WTC11 (cell line): Measurements from ENCODE around the gene CPT2.
"Not testable (repeated sequence)": the region's sequence is repeated elsewhere in the genome, so short reads cannot be mapped to it uniquely, and the experiment has no call there.

ENCODE experiments used
- ELF4 ChIP-seq: sonication (generic); formaldehyde crosslinking; IDR thresholded peaks from 2 replicates; pipeline ENCODE4 v1.8.1; 2022; ENCODE audit warnings: low read depth, mild to moderate bottlenecking, moderate library complexity, missing genetic modification reagents
- KAT7 ChIP-seq: sonication (generic); formaldehyde crosslinking; IDR thresholded peaks from 2 replicates; pipeline ENCODE4 v1.8.1; 2023; ENCODE audit warnings: missing genetic modification reagents, mild to moderate bottlenecking, borderline replicate concordance
- NR1H2 ChIP-seq: sonication (generic); formaldehyde crosslinking; IDR thresholded peaks from 2 replicates; pipeline ENCODE4 v1.9.0; 2021; ENCODE audit warnings: mild to moderate bottlenecking, moderate library complexity, missing genetic modification reagents
- NR2C2 ChIP-seq: sonication (generic); formaldehyde crosslinking; IDR thresholded peaks from 2 replicates; pipeline ENCODE4 v1.8.0; 2022; ENCODE audit warnings: mild to moderate bottlenecking, missing genetic modification reagents
- SMAD4 ChIP-seq: sonication (generic); formaldehyde crosslinking; IDR thresholded peaks from 2 replicates; pipeline ENCODE4 v1.8.0; 2022; ENCODE audit warnings: mild to moderate bottlenecking, missing genetic modification reagents
- TF ChIP-seq, protein P1 (sequence below): sonication (generic); formaldehyde crosslinking; IDR thresholded peaks from 2 replicates; pipeline ENCODE4 v1.8.0; 2022; ENCODE audit warnings: mild to moderate bottlenecking, missing genetic modification reagents
- TF ChIP-seq, protein P2 (sequence below): fragments of 200-600 bp; IDR thresholded peaks from 2 replicates; pipeline ENCODE4 v1.8.0; 2022; ENCODE audit warnings: antibody characterized with exemption
- TF ChIP-seq, protein P3 (sequence below): sonication (generic); formaldehyde crosslinking; IDR thresholded peaks from 2 replicates; pipeline ENCODE4 v1.8.1; 2023; ENCODE audit warnings: mild to moderate bottlenecking, missing genetic modification reagents, borderline replicate concordance
- TF ChIP-seq, protein P4 (sequence below): sonication (generic); formaldehyde crosslinking; IDR thresholded peaks from 2 replicates; pipeline ENCODE4 v1.8.1; 2023; ENCODE audit warnings: mild to moderate bottlenecking, missing genetic modification reagents, moderate library complexity
- TF ChIP-seq, protein P5 (sequence below): fragments of 250-450 bp; sonication (Bioruptor Pico); IDR thresholded peaks from 2 replicates; pipeline ENCODE4 v1.9.0; 2021; ENCODE audit warnings: mild to moderate bottlenecking

- not testable (repeated sequence) for TF ChIP-seq ELF4, NR1H2, NR2C2, SMAD4, KAT7 (CRISPR knock-in tag)
- TF ChIP-seq, protein P1, sequence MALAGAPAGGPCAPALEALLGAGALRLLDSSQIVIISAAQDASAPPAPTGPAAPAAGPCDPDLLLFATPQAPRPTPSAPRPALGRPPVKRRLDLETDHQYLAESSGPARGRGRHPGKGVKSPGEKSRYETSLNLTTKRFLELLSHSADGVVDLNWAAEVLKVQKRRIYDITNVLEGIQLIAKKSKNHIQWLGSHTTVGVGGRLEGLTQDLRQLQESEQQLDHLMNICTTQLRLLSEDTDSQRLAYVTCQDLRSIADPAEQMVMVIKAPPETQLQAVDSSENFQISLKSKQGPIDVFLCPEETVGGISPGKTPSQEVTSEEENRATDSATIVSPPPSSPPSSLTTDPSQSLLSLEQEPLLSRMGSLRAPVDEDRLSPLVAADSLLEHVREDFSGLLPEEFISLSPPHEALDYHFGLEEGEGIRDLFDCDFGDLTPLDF (CRISPR knock-in tag): not testable (repeated sequence)
- TF ChIP-seq, protein P2, sequence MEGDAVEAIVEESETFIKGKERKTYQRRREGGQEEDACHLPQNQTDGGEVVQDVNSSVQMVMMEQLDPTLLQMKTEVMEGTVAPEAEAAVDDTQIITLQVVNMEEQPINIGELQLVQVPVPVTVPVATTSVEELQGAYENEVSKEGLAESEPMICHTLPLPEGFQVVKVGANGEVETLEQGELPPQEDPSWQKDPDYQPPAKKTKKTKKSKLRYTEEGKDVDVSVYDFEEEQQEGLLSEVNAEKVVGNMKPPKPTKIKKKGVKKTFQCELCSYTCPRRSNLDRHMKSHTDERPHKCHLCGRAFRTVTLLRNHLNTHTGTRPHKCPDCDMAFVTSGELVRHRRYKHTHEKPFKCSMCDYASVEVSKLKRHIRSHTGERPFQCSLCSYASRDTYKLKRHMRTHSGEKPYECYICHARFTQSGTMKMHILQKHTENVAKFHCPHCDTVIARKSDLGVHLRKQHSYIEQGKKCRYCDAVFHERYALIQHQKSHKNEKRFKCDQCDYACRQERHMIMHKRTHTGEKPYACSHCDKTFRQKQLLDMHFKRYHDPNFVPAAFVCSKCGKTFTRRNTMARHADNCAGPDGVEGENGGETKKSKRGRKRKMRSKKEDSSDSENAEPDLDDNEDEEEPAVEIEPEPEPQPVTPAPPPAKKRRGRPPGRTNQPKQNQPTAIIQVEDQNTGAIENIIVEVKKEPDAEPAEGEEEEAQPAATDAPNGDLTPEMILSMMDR: not testable (repeated sequence)
- TF ChIP-seq, protein P3, sequence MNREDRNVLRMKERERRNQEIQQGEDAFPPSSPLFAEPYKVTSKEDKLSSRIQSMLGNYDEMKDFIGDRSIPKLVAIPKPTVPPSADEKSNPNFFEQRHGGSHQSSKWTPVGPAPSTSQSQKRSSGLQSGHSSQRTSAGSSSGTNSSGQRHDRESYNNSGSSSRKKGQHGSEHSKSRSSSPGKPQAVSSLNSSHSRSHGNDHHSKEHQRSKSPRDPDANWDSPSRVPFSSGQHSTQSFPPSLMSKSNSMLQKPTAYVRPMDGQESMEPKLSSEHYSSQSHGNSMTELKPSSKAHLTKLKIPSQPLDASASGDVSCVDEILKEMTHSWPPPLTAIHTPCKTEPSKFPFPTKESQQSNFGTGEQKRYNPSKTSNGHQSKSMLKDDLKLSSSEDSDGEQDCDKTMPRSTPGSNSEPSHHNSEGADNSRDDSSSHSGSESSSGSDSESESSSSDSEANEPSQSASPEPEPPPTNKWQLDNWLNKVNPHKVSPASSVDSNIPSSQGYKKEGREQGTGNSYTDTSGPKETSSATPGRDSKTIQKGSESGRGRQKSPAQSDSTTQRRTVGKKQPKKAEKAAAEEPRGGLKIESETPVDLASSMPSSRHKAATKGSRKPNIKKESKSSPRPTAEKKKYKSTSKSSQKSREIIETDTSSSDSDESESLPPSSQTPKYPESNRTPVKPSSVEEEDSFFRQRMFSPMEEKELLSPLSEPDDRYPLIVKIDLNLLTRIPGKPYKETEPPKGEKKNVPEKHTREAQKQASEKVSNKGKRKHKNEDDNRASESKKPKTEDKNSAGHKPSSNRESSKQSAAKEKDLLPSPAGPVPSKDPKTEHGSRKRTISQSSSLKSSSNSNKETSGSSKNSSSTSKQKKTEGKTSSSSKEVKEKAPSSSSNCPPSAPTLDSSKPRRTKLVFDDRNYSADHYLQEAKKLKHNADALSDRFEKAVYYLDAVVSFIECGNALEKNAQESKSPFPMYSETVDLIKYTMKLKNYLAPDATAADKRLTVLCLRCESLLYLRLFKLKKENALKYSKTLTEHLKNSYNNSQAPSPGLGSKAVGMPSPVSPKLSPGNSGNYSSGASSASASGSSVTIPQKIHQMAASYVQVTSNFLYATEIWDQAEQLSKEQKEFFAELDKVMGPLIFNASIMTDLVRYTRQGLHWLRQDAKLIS (CRISPR knock-in tag): not testable (repeated sequence)
- TF ChIP-seq, protein P4, sequence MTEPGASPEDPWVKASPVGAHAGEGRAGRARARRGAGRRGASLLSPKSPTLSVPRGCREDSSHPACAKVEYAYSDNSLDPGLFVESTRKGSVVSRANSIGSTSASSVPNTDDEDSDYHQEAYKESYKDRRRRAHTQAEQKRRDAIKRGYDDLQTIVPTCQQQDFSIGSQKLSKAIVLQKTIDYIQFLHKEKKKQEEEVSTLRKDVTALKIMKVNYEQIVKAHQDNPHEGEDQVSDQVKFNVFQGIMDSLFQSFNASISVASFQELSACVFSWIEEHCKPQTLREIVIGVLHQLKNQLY (CRISPR knock-in tag): not testable (repeated sequence)
- TF ChIP-seq, protein P5, sequence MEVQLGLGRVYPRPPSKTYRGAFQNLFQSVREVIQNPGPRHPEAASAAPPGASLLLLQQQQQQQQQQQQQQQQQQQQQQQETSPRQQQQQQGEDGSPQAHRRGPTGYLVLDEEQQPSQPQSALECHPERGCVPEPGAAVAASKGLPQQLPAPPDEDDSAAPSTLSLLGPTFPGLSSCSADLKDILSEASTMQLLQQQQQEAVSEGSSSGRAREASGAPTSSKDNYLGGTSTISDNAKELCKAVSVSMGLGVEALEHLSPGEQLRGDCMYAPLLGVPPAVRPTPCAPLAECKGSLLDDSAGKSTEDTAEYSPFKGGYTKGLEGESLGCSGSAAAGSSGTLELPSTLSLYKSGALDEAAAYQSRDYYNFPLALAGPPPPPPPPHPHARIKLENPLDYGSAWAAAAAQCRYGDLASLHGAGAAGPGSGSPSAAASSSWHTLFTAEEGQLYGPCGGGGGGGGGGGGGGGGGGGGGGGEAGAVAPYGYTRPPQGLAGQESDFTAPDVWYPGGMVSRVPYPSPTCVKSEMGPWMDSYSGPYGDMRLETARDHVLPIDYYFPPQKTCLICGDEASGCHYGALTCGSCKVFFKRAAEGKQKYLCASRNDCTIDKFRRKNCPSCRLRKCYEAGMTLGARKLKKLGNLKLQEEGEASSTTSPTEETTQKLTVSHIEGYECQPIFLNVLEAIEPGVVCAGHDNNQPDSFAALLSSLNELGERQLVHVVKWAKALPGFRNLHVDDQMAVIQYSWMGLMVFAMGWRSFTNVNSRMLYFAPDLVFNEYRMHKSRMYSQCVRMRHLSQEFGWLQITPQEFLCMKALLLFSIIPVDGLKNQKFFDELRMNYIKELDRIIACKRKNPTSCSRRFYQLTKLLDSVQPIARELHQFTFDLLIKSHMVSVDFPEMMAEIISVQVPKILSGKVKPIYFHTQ (CRISPR knock-in tag): not testable (repeated sequence)
Observed at GRCh38 chr1:53206083-53206685, 9.6 kb downstream of the CPT2 start.
